ENCODE results near the gene RAB37.

- TF ChIP-seq CTCF (IDR thresholded peaks at IDR 0.05 in 8 of 11, conservative IDR thresholded peaks at IDR 0.05 in 3 of 11) (no peak), POLR2AphosphoS5 (IDR thresholded peaks at IDR 0.05) (no peak)
These were observed 4.8 kb upstream of the RAB37 start for GRCh38 chr17:74732042-74732867.

Measured in spleen (tissue), 7 donors.